ENCODE measurements around the gene CHCHD3.

DNA sequence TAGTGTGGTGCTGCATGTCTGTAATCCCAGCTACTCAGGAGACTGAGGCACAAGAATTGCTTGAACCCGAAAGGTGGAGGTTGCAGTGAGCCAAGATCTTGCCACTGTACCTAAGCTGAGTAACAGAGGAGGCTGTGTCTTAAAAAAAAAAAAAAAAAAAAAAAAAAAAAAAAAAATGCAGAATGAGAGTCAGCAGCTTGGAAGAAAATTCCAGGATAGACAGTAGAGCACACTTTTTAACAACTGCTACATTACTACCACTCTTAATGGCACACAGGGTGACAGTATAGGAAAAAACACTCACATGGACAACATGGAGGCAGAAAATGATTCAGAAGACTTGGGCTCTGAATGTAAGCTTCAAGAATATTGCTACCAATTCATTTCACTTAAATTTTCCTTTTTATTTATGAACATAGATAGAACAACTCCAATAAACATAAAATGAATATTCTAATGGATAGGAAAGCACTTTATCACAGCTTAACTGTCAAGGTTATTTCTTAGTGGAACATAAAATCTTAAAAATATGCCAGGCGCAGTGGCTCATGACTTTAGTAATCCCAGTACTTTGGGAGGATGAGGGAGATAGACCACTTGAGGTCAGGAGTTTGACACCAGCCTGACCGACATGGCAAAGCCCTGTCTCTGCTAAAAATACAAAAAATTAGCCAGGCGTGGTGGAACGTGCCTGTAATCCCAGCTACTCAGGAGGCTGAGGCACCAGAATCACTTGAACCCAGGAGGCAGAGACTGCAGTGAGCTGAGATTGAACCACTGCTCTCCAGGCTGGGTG lies 31.5 kb downstream of the CHCHD3 start:
- TF ChIP-seq CTCF (IDR thresholded peaks at IDR 0.05; ENCODE audit: poor library complexity) = no peak
- TF ChIP-seq EZH2 (IDR thresholded peaks at IDR 0.05; ENCODE audit: borderline replicate concordance) = no peak
- no peak for TF ChIP-seq EZH2phosphoT487 (IDR thresholded peaks at IDR 0.05; ENCODE audit: low read depth, severe bottlenecking, unreplicated experiment)

Data from hepatocyte (in vitro differentiated cells).